MM.1S (cell line): Measurements from ENCODE around the gene MSL3.

Experiments
- EZH2phosphoT487 ChIP-seq: fragments of 300-600 bp; sonication (generic); IDR thresholded peaks from 2 replicates; pipeline ENCODE4 v1.6.1; 2018; ENCODE audit warnings: antibody characterized with exemption, low read length
- TF ChIP-seq, protein P1 (sequence below): fragments of 300-600 bp; sonication (generic); IDR thresholded peaks from 2 replicates; pipeline ENCODE4 v1.5.1; 2016; ENCODE audit warnings: antibody characterized with exemption, low read length, mixed read lengths

DNA sequence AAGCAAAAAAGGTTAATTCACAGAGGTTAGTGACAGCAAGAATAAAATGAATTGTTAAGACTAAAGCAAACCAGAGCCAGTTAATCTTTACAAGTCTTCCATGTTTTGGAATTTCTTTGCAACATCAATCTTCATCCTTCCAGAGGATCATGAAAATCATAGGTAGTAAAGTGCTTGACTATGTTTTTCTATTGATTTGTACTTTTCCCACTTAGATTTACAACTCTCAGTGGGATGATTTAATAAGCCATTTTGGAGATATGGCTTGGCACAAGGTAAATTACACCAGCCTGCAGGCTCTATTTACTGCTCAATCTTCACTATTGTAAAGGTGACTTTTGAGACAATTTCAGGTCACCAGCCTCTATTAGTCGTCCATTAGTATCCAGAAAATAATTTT, 26.5 kb downstream of the MSL3 start:
- TF ChIP-seq, protein P1, sequence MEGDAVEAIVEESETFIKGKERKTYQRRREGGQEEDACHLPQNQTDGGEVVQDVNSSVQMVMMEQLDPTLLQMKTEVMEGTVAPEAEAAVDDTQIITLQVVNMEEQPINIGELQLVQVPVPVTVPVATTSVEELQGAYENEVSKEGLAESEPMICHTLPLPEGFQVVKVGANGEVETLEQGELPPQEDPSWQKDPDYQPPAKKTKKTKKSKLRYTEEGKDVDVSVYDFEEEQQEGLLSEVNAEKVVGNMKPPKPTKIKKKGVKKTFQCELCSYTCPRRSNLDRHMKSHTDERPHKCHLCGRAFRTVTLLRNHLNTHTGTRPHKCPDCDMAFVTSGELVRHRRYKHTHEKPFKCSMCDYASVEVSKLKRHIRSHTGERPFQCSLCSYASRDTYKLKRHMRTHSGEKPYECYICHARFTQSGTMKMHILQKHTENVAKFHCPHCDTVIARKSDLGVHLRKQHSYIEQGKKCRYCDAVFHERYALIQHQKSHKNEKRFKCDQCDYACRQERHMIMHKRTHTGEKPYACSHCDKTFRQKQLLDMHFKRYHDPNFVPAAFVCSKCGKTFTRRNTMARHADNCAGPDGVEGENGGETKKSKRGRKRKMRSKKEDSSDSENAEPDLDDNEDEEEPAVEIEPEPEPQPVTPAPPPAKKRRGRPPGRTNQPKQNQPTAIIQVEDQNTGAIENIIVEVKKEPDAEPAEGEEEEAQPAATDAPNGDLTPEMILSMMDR = no peak
- TF ChIP-seq EZH2phosphoT487 = no peak
